CD14-positive monocyte (primary cell): Measurements from ENCODE around the gene TASOR. TPM values are rescaled to one million over a fixed set of nuclear protein-coding genes. Genes with fewer than 3 reads are reported as not detected.
"Not testable (repeated sequence)": the region's sequence is repeated elsewhere in the genome, so short reads cannot be mapped to it uniquely, and the experiment has no call there.

ENCODE experiments used
- DNase-seq, 3 donors: peaks; one replicate each; pipeline ENCODE4 v3.0.0-alpha.2; 2011 to 2022
- H2AFZ ChIP-seq: 2 replicates; pipeline ENCODE4 v1.6.0; 2012; ENCODE audit warnings: mild to moderate bottlenecking, low read depth, low read length, inconsistent platforms; ENCODE audit not compliant: insufficient read depth, poor library complexity, severe bottlenecking
- H3K27ac ChIP-seq, 2 donors: 1 replicate in 1 of 2; 2 replicates in 1 of 2; pipeline ENCODE4 v1.5.1; 2012 to 2013; ENCODE audit warnings: low read length in 2 of 2, control low read depth in 1 of 2, inconsistent platforms in 1 of 2, low read depth in 1 of 2, mild to moderate bottlenecking in 1 of 2
- H3K27me3 ChIP-seq, 2 donors: one replicate each; pipeline versions ENCODE4 v1.6.0 to v1.6.1; 2011 to 2013; ENCODE audit warnings: low read length in 2 of 2; ENCODE audit not compliant: control insufficient read depth in 2 of 2, insufficient read depth in 2 of 2
- H3K36me3 ChIP-seq, 2 donors: replicated peaks in 1 of 2; 1 replicate in 1 of 2; 2 replicates in 1 of 2; pipeline versions ENCODE4 v1.5.1 to v1.6.1; 2012 to 2013; ENCODE audit warnings: low read length in 2 of 2, control low read depth in 1 of 2, inconsistent platforms in 1 of 2, mild to moderate bottlenecking in 1 of 2; ENCODE audit not compliant: insufficient read depth in 2 of 2, control insufficient read depth in 1 of 2
- H3K4me1 ChIP-seq, 2 donors: 1 replicate in 1 of 2; 2 replicates in 1 of 2; pipeline versions ENCODE4 v1.5.1 to v1.6.1; 2012 to 2013; ENCODE audit warnings: low read length in 2 of 2, control low read depth in 1 of 2, inconsistent platforms in 1 of 2, mild to moderate bottlenecking in 1 of 2, moderate library complexity in 1 of 2; ENCODE audit not compliant: insufficient read depth in 2 of 2, control insufficient read depth in 1 of 2
- H3K4me2 ChIP-seq: replicated peaks from 2 replicates; pipeline ENCODE3; 2012; ENCODE audit warnings: low read length, moderate library complexity, mild to moderate bottlenecking; ENCODE audit not compliant: poor library complexity, severe bottlenecking; ENCODE audit errors: extremely low read depth
- H3K4me3 ChIP-seq, 3 experiments: fragments of 200-600 bp in 1 of 3; sonication (generic) in 1 of 3; replicated peaks in 1 of 3; 1 replicate in 2 of 3; 2 replicates in 1 of 3; pipeline ENCODE4 v1.5.1; 2011 to 2013; ENCODE audit warnings: low read length in 3 of 3, mild to moderate bottlenecking in 3 of 3, control low read depth in 2 of 3, low read depth in 2 of 3, inconsistent platforms in 1 of 3, moderate library complexity in 1 of 3
- H3K79me2 ChIP-seq: 2 replicates; pipeline ENCODE4 v1.6.0; 2012; ENCODE audit warnings: mild to moderate bottlenecking, control low read depth, inconsistent platforms, low read length, moderate library complexity; ENCODE audit not compliant: insufficient read depth
- H3K9ac ChIP-seq: 2 replicates; pipeline ENCODE4 v1.6.0; 2017; ENCODE audit warnings: low read length, mild to moderate bottlenecking; ENCODE audit not compliant: insufficient read depth, poor library complexity, severe bottlenecking
- H3K9me3 ChIP-seq, 2 donors: replicated peaks in 1 of 2; 1 replicate in 1 of 2; 2 replicates in 1 of 2; pipeline versions ENCODE4 v1.5.1 to v1.6.1; 2012 to 2013; ENCODE audit warnings: low read length in 2 of 2, control low read depth in 1 of 2; ENCODE audit not compliant: control insufficient read depth in 1 of 2, insufficient read depth in 1 of 2
- H4K20me1 ChIP-seq: 2 replicates; pipeline ENCODE4 v1.6.0; 2012; ENCODE audit warnings: mild to moderate bottlenecking, low read length, control low read depth, moderate library complexity; ENCODE audit not compliant: insufficient read depth
- H3K27ac Mint-ChIP-seq, 7 donors: one replicate each; pipeline ENCODE4 v1.8.0; 2020; ENCODE audit warnings: mild to moderate bottlenecking in 7 of 7, mixed read lengths in 7 of 7, moderate library complexity in 6 of 7, inconsistent platforms in 2 of 7
- H3K27me3 Mint-ChIP-seq, 3 donors: one replicate each; pipeline ENCODE4 v1.8.0; 2021 to 2022; ENCODE audit warnings: low read depth in 3 of 3, mild to moderate bottlenecking in 3 of 3, mixed read lengths in 3 of 3, moderate library complexity in 3 of 3, inconsistent platforms in 1 of 3
- H3K36me3 Mint-ChIP-seq, 2 donors: one replicate each; pipeline ENCODE4 v1.8.0; 2020; ENCODE audit warnings: mixed read lengths in 2 of 2, inconsistent platforms in 1 of 2, mild to moderate bottlenecking in 1 of 2
- H3K4me1 Mint-ChIP-seq: one replicate; pipeline ENCODE4 v1.8.0; 2020; ENCODE audit warnings: mild to moderate bottlenecking, mixed read lengths
- H3K4me3 Mint-ChIP-seq, 2 donors: one replicate each; pipeline ENCODE4 v1.8.0; 2020; ENCODE audit warnings: mild to moderate bottlenecking in 2 of 2, mixed read lengths in 2 of 2, moderate library complexity in 1 of 2
- H3K9me3 Mint-ChIP-seq, 7 donors: one replicate each; pipeline ENCODE4 v1.8.0; 2020 to 2022; ENCODE audit warnings: mixed read lengths in 7 of 7, mild to moderate bottlenecking in 6 of 7, moderate library complexity in 6 of 7, inconsistent platforms in 2 of 7
- CTCF ChIP-seq: fragments of 200-600 bp; IDR thresholded peaks from one replicate; pipeline ENCODE4 v1.8.0; 2022; ENCODE audit warnings: antibody characterized with exemption, mild to moderate bottlenecking
- WGBS: methylation state at CpG from one replicate; pipeline ENCODE4 v1.1.5; 2013; ENCODE audit warnings: missing lambda C conversion rate; ENCODE audit not compliant: insufficient coverage; 5-methylcytosine and 5-hydroxymethylcytosine counted together
- intact Hi-C, 2 donors: fragments of 100-400 bp; cut with micrococcal nuclease; formaldehyde crosslinking; loops; one replicate each; pipeline versions ENCODE4 v1.15.0 to v1.15.1; 2023
- polyA plus RNA-seq, 3 donors: library from polyadenylated mRNA; depleted of rRNA in 1 of 3; unstranded in 2 of 3; stranded (reverse) in 1 of 3; fragments of 300-500 nt in 2 of 3; fragments of >200 nt in 1 of 3; fragmentation: Illumina TruSeq in 2 of 3; gene quantifications; 1 replicate in 2 of 3; 2 replicates in 1 of 3; pipeline ENCODE4 v1.2.3, GENCODE V29; 2012 to 2021

TASOR gene
- polyA plus RNA-seq, 3 donors: 10.8 to 27.4 (median 18.6) TPM

GRCh38 chr3:56724676-56725075 is 41.6 kb upstream of the TASOR start:
- Histone ChIP-seq H2AFZ (no peak overlapping the region), H3K27me3 (no peaks in the 10 kb centered on the region), H4K20me1 (peaks cover 18% of the 10 kb centered on the region), H3K9ac (no peak overlapping the region), H3K4me1 (no peaks in the 10 kb centered on the region), H3K79me2 (no peaks in the 10 kb centered on the region), H3K27ac (no peak overlapping the region), H3K4me3 (no peak overlapping the region), H3K4me2 (no peak overlapping the region), H3K36me3 (peaks cover 46 to 73% of the 10 kb centered on the region in 2 donors), H3K9me3 (no peaks in the 10 kb centered on the region)
- peaks cover 6% of the 10 kb centered on the region for H3K4me1 Mint-ChIP-seq
- intact Hi-C loops: no loop called here
- no CpG with 5 or more reads among the region's 3 CpGs for WGBS
- H3K36me3 Mint-ChIP-seq: peaks cover 63 to 72% of the 10 kb centered on the region in 2 donors
- TF ChIP-seq CTCF: no peak
- H3K27me3 Mint-ChIP-seq: peaks cover 0 to 2% (median 1%) of the 10 kb centered on the region in 3 donors
- H3K27ac Mint-ChIP-seq: no peak overlapping the region
- no peak for DNase-seq
- no peak overlapping the region for H3K4me3 Mint-ChIP-seq
- peaks cover 0 to 3% (median 0%) of the 10 kb centered on the region in 7 donors for H3K9me3 Mint-ChIP-seq

- peaks cover 9 to 35% of the 10 kb centered on the region in 2 donors for H3K36me3 ChIP-seq
- no peaks in the 10 kb centered on the region for H4K20me1 ChIP-seq
- Mint-ChIP-seq H3K27me3 (peaks cover 0 to 2% (median 1%) of the 10 kb centered on the region in 3 donors), H3K4me1 (peaks cover 11% of the 10 kb centered on the region), H3K4me3 (no peak overlapping the region), H3K27ac (no peak overlapping the region), H3K36me3 (peaks cover 31 to 35% of the 10 kb centered on the region in 2 donors), H3K9me3 (peaks cover 2 to 14% (median 3%) of the 10 kb centered on the region in 7 donors)
- H2AFZ ChIP-seq: no peak overlapping the region
- H3K9me3 ChIP-seq: no peaks in the 10 kb centered on the region
- no peak overlapping the region for H3K9ac ChIP-seq
- DNase-seq: no peak
- no peak overlapping the region for H3K4me2 ChIP-seq
- no peaks in the 10 kb centered on the region for H3K4me1 ChIP-seq
- H3K27ac ChIP-seq: no peak overlapping the region
- no peaks in the 10 kb centered on the region for H3K79me2 ChIP-seq
- no peak overlapping the region for H3K4me3 ChIP-seq
- intact Hi-C loops: no loop called here
- no peak for TF ChIP-seq CTCF
- no peaks in the 10 kb centered on the region for H3K27me3 ChIP-seq
These were observed 37.8 kb upstream of the TASOR start for GRCh38 chr3:56720849-56721248.

- H3K4me1 ChIP-seq, H3K4me3 ChIP-seq, H3K9me3 ChIP-seq, H3K4me3 Mint-ChIP-seq, H3K27me3 Mint-ChIP-seq, intact Hi-C loops, H3K27ac ChIP-seq, H3K27me3 ChIP-seq, H4K20me1 ChIP-seq, H3K4me2 ChIP-seq, DNase-seq, H3K27ac Mint-ChIP-seq, H3K9ac ChIP-seq, H2AFZ ChIP-seq, H3K79me2 ChIP-seq: not testable (repeated sequence)
- H3K36me3 Mint-ChIP-seq: peaks cover 14 to 17% of the 10 kb centered on the region in 2 donors
- peaks cover 11% of the 10 kb centered on the region for H3K4me1 Mint-ChIP-seq
- peaks cover 2 to 20% (median 5%) of the 10 kb centered on the region in 7 donors for H3K9me3 Mint-ChIP-seq
- H3K36me3 ChIP-seq: peaks cover 0 to 14% of the 10 kb centered on the region in 2 donors
- over 99% methylated on average over 19 of the region's 21 CpGs for WGBS
These were observed 35.7 kb upstream of the TASOR start for GRCh38 chr3:56718809-56719208.
